Peyer's patch (tissue), 4 donors: ENCODE data around the gene BTN1A1. TPM values are rescaled to one million over a fixed set of nuclear protein-coding genes. Genes with fewer than 3 reads are reported as not detected.

Experiments
- DNase-seq, 3 donors: peaks; one replicate each; pipeline ENCODE4 v3.0.0-alpha.2; 2017 to 2019
- H3K27ac ChIP-seq, 4 donors: fragments of 200-600 bp; sonication (generic); one replicate each; pipeline ENCODE4 v1.5.1; 2016 to 2019
- H3K27me3 ChIP-seq, 2 donors: fragments of 200-600 bp; sonication (generic); one replicate each; pipeline ENCODE4 v1.5.1; 2019
- H3K36me3 ChIP-seq, 3 donors: fragments of 200-600 bp; sonication (generic); one replicate each; pipeline ENCODE4 v1.5.1; 2016 to 2019
- H3K4me1 ChIP-seq, 4 donors: fragments of 200-600 bp; sonication (generic); one replicate each; pipeline ENCODE4 v1.5.1; 2016 to 2019
- H3K4me3 ChIP-seq, 4 donors: fragments of 200-600 bp; sonication (generic); 1 replicate in 3 of 4; 2 replicates in 1 of 4; pipeline ENCODE4 v1.5.1; 2016 to 2019; ENCODE audit warnings: mild to moderate bottlenecking in 1 of 4
- H3K9me3 ChIP-seq, 4 donors: fragments of 200-600 bp; sonication (generic); one replicate each; pipeline ENCODE4 v1.5.1; 2016 to 2019; ENCODE audit warnings: mild to moderate bottlenecking in 1 of 4
- POLR2A ChIP-seq, 2 donors: fragments of 450-650 bp; IDR thresholded peaks; one replicate each; pipeline ENCODE4 v1.5.1; 2017; ENCODE audit warnings: antibody characterized with exemption in 2 of 2, mild to moderate bottlenecking in 2 of 2, moderate library complexity in 2 of 2
- total RNA-seq, 4 donors: library from RNA; depleted of rRNA; stranded (reverse); fragments of >200 nt; gene quantifications; one replicate each; pipeline ENCODE4 v1.1.0, GENCODE V29; 2016
- TF ChIP-seq, protein P1 (sequence below), 6 experiments: fragments of 450-650 bp in 4 of 6; fragments of 200-600 bp in 2 of 6; sonication (generic) in 1 of 6; IDR thresholded peaks; one replicate each; pipeline ENCODE4 v1.5.1; 2017 to 2019; ENCODE audit warnings: antibody characterized with exemption in 6 of 6, mild to moderate bottlenecking in 3 of 6, moderate library complexity in 1 of 6

Gene BTN1A1
- total RNA-seq, 4 donors from 2014 or later, result not detected

DNA sequence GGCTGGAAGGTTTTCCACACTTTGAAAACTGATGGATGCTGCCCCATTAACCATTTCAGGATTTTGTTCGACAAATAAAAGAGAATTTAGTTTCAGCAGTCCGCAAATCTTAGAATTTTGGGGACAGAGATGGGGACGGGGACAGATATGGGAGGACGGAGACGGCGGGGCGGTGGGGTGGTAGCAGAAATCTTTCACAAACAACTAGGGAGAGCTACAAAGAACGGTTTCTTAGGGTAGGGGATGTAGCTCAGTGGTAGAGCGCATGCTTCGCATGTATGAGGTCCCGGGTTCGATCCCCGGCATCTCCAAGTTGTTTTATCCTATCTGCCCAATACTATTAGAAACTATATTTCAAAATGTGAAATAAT is 53.1 kb downstream of the BTN1A1 start:
- Histone ChIP-seq H3K27ac (peak overlapping the region; percentile 59 to 76 (median 68)), H3K4me3 (peak overlapping the region; percentile 40 to 53 (median 45)), H3K27me3 (no peaks in the 10 kb centered on the region), H3K9me3 (no peaks in the 10 kb centered on the region), H3K36me3 (no peaks in the 10 kb centered on the region), H3K4me1 (peaks cover 0 to 6% (median 0%) of the 10 kb centered on the region in 4 donors)
- DNase-seq, result peak; percentile 67 to 88 (median 77)
- TF ChIP-seq POLR2A (IDR thresholded peaks at IDR 0.05), result no peak
- TF ChIP-seq, protein P1, sequence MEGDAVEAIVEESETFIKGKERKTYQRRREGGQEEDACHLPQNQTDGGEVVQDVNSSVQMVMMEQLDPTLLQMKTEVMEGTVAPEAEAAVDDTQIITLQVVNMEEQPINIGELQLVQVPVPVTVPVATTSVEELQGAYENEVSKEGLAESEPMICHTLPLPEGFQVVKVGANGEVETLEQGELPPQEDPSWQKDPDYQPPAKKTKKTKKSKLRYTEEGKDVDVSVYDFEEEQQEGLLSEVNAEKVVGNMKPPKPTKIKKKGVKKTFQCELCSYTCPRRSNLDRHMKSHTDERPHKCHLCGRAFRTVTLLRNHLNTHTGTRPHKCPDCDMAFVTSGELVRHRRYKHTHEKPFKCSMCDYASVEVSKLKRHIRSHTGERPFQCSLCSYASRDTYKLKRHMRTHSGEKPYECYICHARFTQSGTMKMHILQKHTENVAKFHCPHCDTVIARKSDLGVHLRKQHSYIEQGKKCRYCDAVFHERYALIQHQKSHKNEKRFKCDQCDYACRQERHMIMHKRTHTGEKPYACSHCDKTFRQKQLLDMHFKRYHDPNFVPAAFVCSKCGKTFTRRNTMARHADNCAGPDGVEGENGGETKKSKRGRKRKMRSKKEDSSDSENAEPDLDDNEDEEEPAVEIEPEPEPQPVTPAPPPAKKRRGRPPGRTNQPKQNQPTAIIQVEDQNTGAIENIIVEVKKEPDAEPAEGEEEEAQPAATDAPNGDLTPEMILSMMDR (IDR thresholded peaks at IDR 0.05), result no peak

DNA sequence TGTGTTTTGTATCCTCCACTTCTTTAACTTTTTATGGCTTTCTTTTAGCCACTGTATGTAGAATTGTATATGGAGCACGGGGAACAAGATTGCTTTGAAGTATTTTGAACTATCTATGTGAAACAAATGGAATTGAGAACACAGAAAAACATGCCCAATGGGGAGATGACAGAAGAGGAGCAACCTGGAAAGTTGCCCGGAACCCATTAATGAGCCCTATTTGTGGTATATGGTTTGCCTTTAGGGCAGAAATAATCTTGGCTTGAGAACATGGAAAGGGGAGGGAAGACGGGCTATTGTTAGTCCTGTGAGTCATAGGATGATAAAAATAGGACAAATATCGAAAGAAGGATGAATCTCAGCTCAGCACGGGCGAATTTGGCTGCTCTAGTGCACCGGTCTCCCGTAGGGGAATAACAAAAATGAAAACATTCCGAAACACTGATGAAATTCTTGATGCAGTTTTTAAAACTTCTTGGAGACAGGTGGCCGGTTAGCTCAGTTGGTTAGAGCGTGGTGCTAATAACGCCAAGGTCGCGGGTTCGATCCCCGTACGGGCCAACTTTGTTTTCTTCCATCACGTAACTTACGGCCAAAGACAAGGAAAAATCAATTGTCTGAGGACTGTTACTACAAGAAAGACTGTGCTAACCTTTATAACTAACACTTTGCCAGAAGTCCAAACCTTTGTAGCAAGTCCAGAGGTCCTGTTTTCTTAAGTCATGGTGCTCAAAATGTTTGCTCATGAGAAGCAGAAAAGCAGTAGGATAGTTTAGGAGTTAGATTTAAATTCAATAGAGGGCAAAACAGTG is 53.7 kb downstream of the BTN1A1 start:
- TF ChIP-seq POLR2A (IDR thresholded peaks at IDR 0.05), result no peak
- TF ChIP-seq, protein P1 (IDR thresholded peaks at IDR 0.05), result no peak
- peak; percentile 61 to 89 (median 70) for DNase-seq
- Histone ChIP-seq H3K27me3 (no peaks in the 10 kb centered on the region), H3K9me3 (no peaks in the 10 kb centered on the region), H3K4me3 (peak overlapping the region; percentile 40 to 53 (median 45)), H3K27ac (peak overlapping the region; percentile 59 to 76 (median 68)), H3K4me1 (peaks cover 0 to 6% (median 0%) of the 10 kb centered on the region in 4 donors), H3K36me3 (no peaks in the 10 kb centered on the region)

DNA sequence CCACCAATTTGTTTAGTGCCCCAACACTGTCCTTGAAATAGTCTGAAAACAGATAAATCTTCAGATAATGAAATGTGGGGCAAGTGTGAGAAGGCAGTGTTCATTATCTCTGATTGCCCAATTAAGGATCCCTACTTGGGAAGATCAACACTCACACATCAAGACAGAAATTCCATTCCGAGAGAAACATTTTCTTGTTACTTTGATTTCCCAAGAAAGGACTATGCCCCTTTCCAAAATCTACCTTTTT is 54.3 kb downstream of the BTN1A1 start:
- no peak for TF ChIP-seq POLR2A (IDR thresholded peaks at IDR 0.05)
- TF ChIP-seq, protein P1 (IDR thresholded peaks at IDR 0.05), result no peak
- no peak for DNase-seq
- peak overlapping the region; percentile 40 to 53 (median 45) for H3K4me3 ChIP-seq

DNA sequence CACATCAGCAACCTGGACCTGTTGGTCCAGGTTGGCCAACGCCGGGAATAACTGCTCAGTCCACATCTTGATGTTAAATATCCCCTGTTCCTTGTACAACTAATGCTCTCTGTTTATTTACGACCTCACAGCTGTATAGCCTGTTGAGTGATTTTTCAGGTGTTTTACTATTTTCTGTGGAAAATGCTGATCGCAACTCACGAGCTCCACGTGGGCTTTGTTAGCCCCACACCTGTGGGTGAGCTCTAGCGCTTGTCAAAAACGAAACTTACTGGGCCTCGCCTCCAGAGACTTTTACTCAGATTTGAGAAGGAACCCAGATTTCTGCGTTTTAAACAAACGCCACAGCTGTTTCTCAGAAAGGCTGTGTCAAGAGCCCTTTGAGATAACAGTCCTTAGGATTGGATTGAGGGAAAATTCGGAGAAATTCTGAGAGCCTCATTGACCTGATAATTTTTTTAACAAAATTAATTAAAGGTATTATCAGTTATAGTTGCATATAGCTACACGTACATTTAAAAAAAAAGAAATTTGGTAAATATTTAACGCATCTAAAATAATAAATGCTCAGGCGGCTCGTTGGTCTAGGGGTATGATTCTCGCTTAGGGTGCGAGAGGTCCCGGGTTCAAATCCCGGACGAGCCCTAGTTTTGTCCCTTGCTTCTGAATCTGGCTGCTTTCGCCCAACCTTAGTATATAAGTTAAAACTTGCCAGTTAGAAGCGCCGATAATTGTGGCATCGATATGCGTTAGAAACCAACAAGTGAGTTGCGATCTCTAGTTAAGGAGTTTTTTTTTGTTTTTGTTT is 54.8 kb downstream of the BTN1A1 start:
- peaks cover 0 to 6% (median 0%) of the 10 kb centered on the region in 4 donors for H3K4me1 ChIP-seq
- H3K9me3 ChIP-seq, result no peaks in the 10 kb centered on the region
- H3K27ac ChIP-seq, result peak overlapping the region; percentile 42 to 76 (median 68)
- peak in 1 of 3 donors; percentile 39 for DNase-seq
- H3K36me3 ChIP-seq, result no peaks in the 10 kb centered on the region
- peak overlapping the region; percentile 40 to 53 (median 45) for H3K4me3 ChIP-seq
- no peaks in the 10 kb centered on the region for H3K27me3 ChIP-seq
- TF ChIP-seq POLR2A (IDR thresholded peaks at IDR 0.05), result no peak
- TF ChIP-seq, protein P1 (IDR thresholded peaks at IDR 0.05), result no peak

More for the DNA sequence above, 54.3 kb downstream of the BTN1A1 start:
- Histone ChIP-seq H3K9me3 (no peaks in the 10 kb centered on the region), H3K4me1 (peaks cover 0 to 6% (median 0%) of the 10 kb centered on the region in 4 donors), H3K36me3 (no peaks in the 10 kb centered on the region), H3K27ac (peak overlapping the region; percentile 42 to 76 (median 68)), H3K27me3 (no peaks in the 10 kb centered on the region)

DNA sequence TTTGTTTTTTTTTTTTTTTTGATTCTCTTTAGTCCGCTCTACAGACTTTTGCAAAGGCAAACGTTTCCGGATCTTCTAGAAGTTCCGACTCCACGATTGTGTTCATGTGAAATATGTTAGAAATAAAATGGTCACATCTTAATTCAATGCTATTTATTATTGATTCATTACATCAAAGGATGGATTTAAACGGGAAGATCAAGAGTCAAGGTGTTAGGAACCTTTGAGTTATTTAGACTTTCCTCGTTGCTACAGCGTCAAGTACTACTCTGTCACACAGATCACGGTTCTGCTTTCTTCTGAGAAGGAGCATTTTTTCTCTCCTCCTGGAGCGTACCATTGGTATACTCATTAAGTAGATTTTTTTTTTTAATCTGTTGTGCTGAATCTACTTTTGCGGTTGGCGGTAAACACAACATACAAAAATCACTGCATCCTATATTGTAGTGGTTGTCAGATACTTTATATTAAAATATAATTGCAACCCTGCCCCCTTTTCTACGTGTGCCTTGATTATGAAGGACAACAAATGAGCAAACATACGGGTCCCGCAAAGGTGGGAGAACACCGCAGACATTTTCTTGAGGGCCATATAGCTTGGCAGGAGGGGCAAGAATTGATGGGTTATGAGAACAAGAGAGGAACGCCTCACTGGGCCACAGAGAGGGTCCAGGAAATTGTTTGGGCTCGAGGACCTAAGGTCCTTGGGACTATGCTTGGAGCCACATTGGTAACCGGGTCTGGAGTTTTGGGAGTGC is 55.6 kb downstream of the BTN1A1 start:
- Histone ChIP-seq H3K27ac (peak overlapping the region in 1 of 4 donors; percentile 76), H3K9me3 (no peaks in the 10 kb centered on the region), H3K4me3 (peak overlapping the region in 1 of 4 donors; percentile 53), H3K4me1 (no peaks in the 10 kb centered on the region), H3K27me3 (no peaks in the 10 kb centered on the region), H3K36me3 (no peaks in the 10 kb centered on the region)
- no peak for DNase-seq
- TF ChIP-seq, protein P1 (IDR thresholded peaks at IDR 0.05), result no peak
- no peak for TF ChIP-seq POLR2A (IDR thresholded peaks at IDR 0.05)
